GM12801 (cell line): ENCODE measurements around the gene SIGLEC14.

Experiments
- TF ChIP-seq, protein P1 (sequence below): IDR thresholded peaks from one replicate; pipeline ENCODE4 v1.5.1; 2011; ENCODE audit warnings: control low read depth; ENCODE audit not compliant: insufficient read length; ENCODE audit errors: extremely low read depth

SIGLEC14 gene

DNA sequence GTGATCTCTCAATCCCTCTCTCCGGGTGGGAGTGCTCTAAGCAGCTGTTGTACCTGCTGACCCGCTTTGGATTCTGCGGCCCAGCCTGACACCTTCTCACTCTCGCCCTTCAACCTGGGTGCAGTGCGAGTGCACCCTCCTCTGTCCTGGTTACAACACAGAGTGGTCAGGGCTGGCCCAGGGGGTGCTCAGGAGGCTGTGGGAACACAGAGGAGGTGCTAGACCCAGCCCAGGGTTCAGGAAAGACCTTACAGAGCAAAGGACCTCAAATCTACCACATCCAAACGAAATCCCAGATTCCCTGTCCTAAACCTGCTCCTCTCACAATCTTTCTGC lies 51.9 kb downstream of the SIGLEC14 start:
- TF ChIP-seq, protein P1, sequence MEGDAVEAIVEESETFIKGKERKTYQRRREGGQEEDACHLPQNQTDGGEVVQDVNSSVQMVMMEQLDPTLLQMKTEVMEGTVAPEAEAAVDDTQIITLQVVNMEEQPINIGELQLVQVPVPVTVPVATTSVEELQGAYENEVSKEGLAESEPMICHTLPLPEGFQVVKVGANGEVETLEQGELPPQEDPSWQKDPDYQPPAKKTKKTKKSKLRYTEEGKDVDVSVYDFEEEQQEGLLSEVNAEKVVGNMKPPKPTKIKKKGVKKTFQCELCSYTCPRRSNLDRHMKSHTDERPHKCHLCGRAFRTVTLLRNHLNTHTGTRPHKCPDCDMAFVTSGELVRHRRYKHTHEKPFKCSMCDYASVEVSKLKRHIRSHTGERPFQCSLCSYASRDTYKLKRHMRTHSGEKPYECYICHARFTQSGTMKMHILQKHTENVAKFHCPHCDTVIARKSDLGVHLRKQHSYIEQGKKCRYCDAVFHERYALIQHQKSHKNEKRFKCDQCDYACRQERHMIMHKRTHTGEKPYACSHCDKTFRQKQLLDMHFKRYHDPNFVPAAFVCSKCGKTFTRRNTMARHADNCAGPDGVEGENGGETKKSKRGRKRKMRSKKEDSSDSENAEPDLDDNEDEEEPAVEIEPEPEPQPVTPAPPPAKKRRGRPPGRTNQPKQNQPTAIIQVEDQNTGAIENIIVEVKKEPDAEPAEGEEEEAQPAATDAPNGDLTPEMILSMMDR: no peak

GRCh38 chr19:51593969-51594773 lies 52.5 kb downstream of the SIGLEC14 start:
- TF ChIP-seq, protein P1: no peak

DNA sequence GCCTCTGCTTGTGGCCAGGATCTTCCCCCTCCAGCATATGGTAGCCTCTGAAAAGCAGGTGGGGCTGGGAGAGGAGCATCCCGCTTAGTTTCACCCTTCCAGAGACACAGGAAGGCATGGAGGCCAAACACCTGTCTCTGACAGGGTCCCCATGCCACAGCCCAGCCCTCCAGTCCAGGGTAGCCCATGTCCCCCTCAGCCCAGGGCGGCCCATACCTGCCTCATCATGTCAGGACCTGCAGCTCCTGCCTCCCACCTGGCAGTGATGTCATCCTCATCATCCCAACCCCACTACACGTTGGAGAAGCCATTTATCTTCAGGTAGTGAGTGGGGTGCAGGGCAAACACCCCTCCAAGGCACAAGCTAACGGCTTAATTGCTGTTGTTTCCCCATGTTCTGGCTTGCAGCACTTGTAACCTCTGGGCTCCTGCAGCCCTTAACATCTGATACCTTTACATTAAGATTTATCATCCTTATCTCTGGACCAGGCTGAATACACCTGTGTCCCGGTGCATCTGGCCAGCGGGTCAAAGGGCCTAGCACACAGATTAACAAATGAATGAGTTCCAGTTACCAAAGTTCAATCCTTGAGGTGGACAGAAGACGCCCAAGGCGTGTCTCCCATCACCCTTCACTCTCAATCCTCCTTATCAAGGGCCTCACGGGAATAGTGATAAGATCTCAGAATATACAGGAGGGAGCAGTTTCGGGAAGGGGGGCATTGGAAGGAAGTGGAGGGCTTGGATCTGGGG lies 53.3 kb downstream of the SIGLEC14 start:
- TF ChIP-seq, protein P1: no peak
